ENCODE results near the gene TTC9.

Gene TTC9

GRCh38 chr14:70641548-70642302, at the start of gene TTC9:
TSS of gene TTC9 (plus strand) at chr14:70641916. CDS start at chr14:70642130, 214 bp downstream.
- no peak for DNase-seq

- no peak for DNase-seq
Observed at GRCh38 chr14:70594461-70594860, 47.3 kb upstream of the TTC9 start.

GRCh38 chr14:70595443-70596185, 46.1 kb upstream of the TTC9 start:
- DNase-seq: no peak

GRCh38 chr14:70597731-70598130, 44.0 kb upstream of the TTC9 start:
- DNase-seq: no peak

GRCh38 chr14:70599345-70599744, 42.4 kb upstream of the TTC9 start:
- no peak for DNase-seq

GRCh38 chr14:70600382-70601157, 41.1 kb upstream of the TTC9 start, which contains the start of gene MED6:
TSS of gene MED6 (minus strand) at chr14:70600655. CDS start at chr14:70600637, 18 bp downstream.
- DNase-seq: peak; percentile 80 to 89

GRCh38 chr14:70601162-70601561, 40.6 kb upstream of the TTC9 start:
- DNase-seq: no peak

GRCh38 chr14:70602254-70602653, 39.5 kb upstream of the TTC9 start:
- DNase-seq: no peak

GRCh38 chr14:70611216-70611615, 30.5 kb upstream of the TTC9 start:
- DNase-seq: no peak

GRCh38 chr14:70616646-70617045, 25.1 kb upstream of the TTC9 start:
- no peak for DNase-seq

GRCh38 chr14:70618314-70618713, 23.4 kb upstream of the TTC9 start:
- no peak for DNase-seq

- no peak for DNase-seq
Observed at GRCh38 chr14:70619708-70620107, 22.0 kb upstream of the TTC9 start.

- DNase-seq: no peak
Observed at GRCh38 chr14:70622111-70622712, 19.5 kb upstream of the TTC9 start.

GRCh38 chr14:70624972-70625371, 16.7 kb upstream of the TTC9 start:
- no peak for DNase-seq

- DNase-seq: no peak
Observed at GRCh38 chr14:70631948-70632347, 9.8 kb upstream of the TTC9 start.

- no peak for DNase-seq
Observed at GRCh38 chr14:70635971-70636595, 5.6 kb upstream of the TTC9 start.

GRCh38 chr14:70638416-70638815, 3.3 kb upstream of the TTC9 start:
- DNase-seq: no peak

- DNase-seq: no peak
Observed at GRCh38 chr14:70640938-70641547, 673 bp upstream of the TTC9 start.

GRCh38 chr14:70642303-70643235, 853 bp downstream of the TTC9 start:
- DNase-seq: no peak

- no peak for DNase-seq
Observed at GRCh38 chr14:70643967-70644366, 2.3 kb downstream of the TTC9 start.

- no peak for DNase-seq
Observed at GRCh38 chr14:70645892-70646291, 4.2 kb downstream of the TTC9 start.

Data from hippocampal formation (tissue), 2 donors.